ENCODE results near the gene GABRP. TPM values are rescaled to one million over a fixed set of nuclear protein-coding genes. Genes with fewer than 3 reads are reported as not detected.

Gene GABRP
- total RNA-seq, 1 experiment from 2014 or later = 1.5 TPM

- Mint-ChIP-seq H3K9me3 (peaks cover under 1 to 6% of the 10 kb centered on the region in 2 experiments; a peak in 3 of 5 replicates), H3K4me3 (no peak overlapping the region), H3K36me3 (ENCODE audit: insufficient read depth in 1 of 3, low read depth in 3 of 3) (peaks cover 0 to under 1% (median 0%) of the 10 kb centered on the region in 3 experiments; a peak in 1 of 7 replicates), H3K27me3 (ENCODE audit: low read depth) (peaks cover 1% of the 10 kb centered on the region; the same call in 1 of the 2 replicates), H3K4me1 (no peaks in the 10 kb centered on the region), H3K27ac (no peak overlapping the region)
- Histone ChIP-seq H2BK12ac (ENCODE audit: insufficient read length, low read depth, low read length) (no peak overlapping the region), H3K23ac (ENCODE audit: insufficient read length, low read depth, low read length) (no peak overlapping the region), H3K79me1 (ENCODE audit: insufficient read depth, low read depth, low read length, poor library complexity, severe bottlenecking) (no peaks in the 10 kb centered on the region), H2AK5ac (ENCODE audit: insufficient read length, low read length) (no peak overlapping the region), H2AFZ (ENCODE audit: low read length) (no peak overlapping the region), H2BK5ac (ENCODE audit: insufficient read length, low read length) (no peak overlapping the region), H3K14ac (ENCODE audit: insufficient read depth, low read length) (no peak overlapping the region), H3K79me2 (ENCODE audit: insufficient read depth, low read length) (no peaks in the 10 kb centered on the region), H3T11ph (ENCODE audit: low read length) (no peak overlapping the region), H3K56ac (ENCODE audit: insufficient read length, low read depth, low read length) (no peak overlapping the region), H3K9me3 (ENCODE audit: control insufficient read depth, low read depth, low read length) (peaks cover under 1% of the 10 kb centered on the region), H2BK120ac (ENCODE audit: low read depth, low read length, poor library complexity, severe bottlenecking) (no peak overlapping the region), H3K27me3 (ENCODE audit: insufficient read depth, low read length) (no peaks in the 10 kb centered on the region), H3K27ac (ENCODE audit: insufficient read length, low read depth, low read length) (no peak overlapping the region), H4K91ac (ENCODE audit: insufficient read length, low read depth, low read length) (no peak overlapping the region), H3K23me2 (ENCODE audit: insufficient read length, low read depth, low read length, poor library complexity, severe bottlenecking) (no peaks in the 10 kb centered on the region), H3K4me1 (ENCODE audit: insufficient read depth, low read length) (no peaks in the 10 kb centered on the region), H3K18ac (ENCODE audit: insufficient read length, low read depth, low read length) (no peak overlapping the region), H2BK20ac (ENCODE audit: low read depth, low read length, poor library complexity, severe bottlenecking) (no peak overlapping the region), H4K5ac (ENCODE audit: insufficient read length, low read depth, low read length) (no peak overlapping the region), H3K4me2 (ENCODE audit: insufficient read depth, insufficient read length, low read length) (no peak overlapping the region), H4K8ac (replicated peaks; ENCODE audit: insufficient read length, low read depth, low read length) (no peak overlapping the region), H4K20me1 (ENCODE audit: control insufficient read depth, insufficient read depth, insufficient read length) (no peaks in the 10 kb centered on the region), H3K4ac (ENCODE audit: low read depth, low read length) (no peak overlapping the region), H3K9ac (ENCODE audit: extremely low read depth, insufficient read length, low read length) (no peak overlapping the region), H2BK15ac (ENCODE audit: low read depth, low read length) (no peak overlapping the region)
- TF ChIP-seq CTCF (conservative IDR thresholded peaks at IDR 0.05) = no peak
- DNase-seq = no peak
Observed at GRCh38 chr5:170819824-170820223, 36.3 kb downstream of the GABRP start.
